Measurements from ENCODE around the gene MTOR.
"Not testable (repeated sequence)": the region's sequence is repeated elsewhere in the genome, so short reads cannot be mapped to it uniquely, and the experiment has no call there.

The MTOR gene

GRCh38 chr1:11064942-11065341 lies 197.4 kb downstream of the MTOR start:
- H2AK5ac ChIP-seq (ENCODE audit: low read length), result no peak overlapping the region

GRCh38 chr1:11063937-11064537 lies 198.3 kb downstream of the MTOR start:
- H3K9ac ChIP-seq (ENCODE audit: low read length); H3K4me3 ChIP-seq (ENCODE audit: low read length); H3K4me2 ChIP-seq (ENCODE audit: low read length); H2AK5ac ChIP-seq (ENCODE audit: low read length); H2BK120ac ChIP-seq (ENCODE audit: low read depth, low read length); H3K18ac ChIP-seq (ENCODE audit: low read length); H3K56ac ChIP-seq (ENCODE audit: low read length); H3K79me2 ChIP-seq (ENCODE audit: control insufficient read depth, insufficient read depth, low read length); H4K8ac ChIP-seq (ENCODE audit: low read depth, low read length); H3K23ac ChIP-seq (ENCODE audit: low read length); H2BK15ac ChIP-seq (replicated peaks; ENCODE audit: low read depth); H2BK5ac ChIP-seq (ENCODE audit: low read length); H4K5ac ChIP-seq (ENCODE audit: low read length); H3K4me1 ChIP-seq (ENCODE audit: control insufficient read depth, low read depth, low read length); H3K4ac ChIP-seq (ENCODE audit: low read depth, low read length); H3K27me3 ChIP-seq (ENCODE audit: insufficient read depth, low read length, poor library complexity); H3K79me1 ChIP-seq (ENCODE audit: low read length); H3K27ac ChIP-seq (ENCODE audit: low read depth, low read length): not testable (repeated sequence)
- H3K36me3 ChIP-seq (ENCODE audit: control insufficient read depth, insufficient read depth, low read length), result peaks cover 24% of the 10 kb centered on the region
- DNase-seq, result peak; percentile 46
- no CpG with 5 or more reads among the region's 18 CpGs for WGBS (ENCODE audit: extremely low coverage, insufficient coverage, low lambda C conversion rate)

More at GRCh38 chr1:11064942-11065341, 197.4 kb downstream of the MTOR start:
- Histone ChIP-seq H3K36me3 (ENCODE audit: control insufficient read depth, insufficient read depth, low read length) (peaks cover 31% of the 10 kb centered on the region), H3K56ac (ENCODE audit: low read length) (no peak overlapping the region), H2BK5ac (ENCODE audit: low read length) (no peak overlapping the region), H4K5ac (ENCODE audit: low read length) (no peak overlapping the region), H3K23ac (ENCODE audit: low read length) (no peak overlapping the region), H2BK120ac (ENCODE audit: low read depth, low read length) (no peak overlapping the region), H3K27ac (ENCODE audit: low read depth, low read length) (no peak overlapping the region), H3K4me2 (ENCODE audit: low read length) (no peak overlapping the region), H3K4ac (ENCODE audit: low read depth, low read length) (no peak overlapping the region), H3K18ac (ENCODE audit: low read length) (no peak overlapping the region), H3K4me1 (ENCODE audit: control insufficient read depth, low read depth, low read length) (peaks cover 2% of the 10 kb centered on the region), H3K4me3 (ENCODE audit: low read length) (no peak overlapping the region), H4K8ac (ENCODE audit: low read depth, low read length) (no peak overlapping the region), H2BK15ac (replicated peaks; ENCODE audit: low read depth) (no peak overlapping the region), H3K9ac (ENCODE audit: low read length) (no peak overlapping the region), H3K27me3 (ENCODE audit: insufficient read depth, low read length, poor library complexity) (no peaks in the 10 kb centered on the region), H3K79me2 (ENCODE audit: control insufficient read depth, insufficient read depth, low read length) (no peaks in the 10 kb centered on the region), H3K79me1 (ENCODE audit: low read length) (no peaks in the 10 kb centered on the region)
- no peak for DNase-seq
- no CpG with 5 or more reads among the region's 3 CpGs for WGBS (ENCODE audit: extremely low coverage, insufficient coverage, low lambda C conversion rate)

DNA sequence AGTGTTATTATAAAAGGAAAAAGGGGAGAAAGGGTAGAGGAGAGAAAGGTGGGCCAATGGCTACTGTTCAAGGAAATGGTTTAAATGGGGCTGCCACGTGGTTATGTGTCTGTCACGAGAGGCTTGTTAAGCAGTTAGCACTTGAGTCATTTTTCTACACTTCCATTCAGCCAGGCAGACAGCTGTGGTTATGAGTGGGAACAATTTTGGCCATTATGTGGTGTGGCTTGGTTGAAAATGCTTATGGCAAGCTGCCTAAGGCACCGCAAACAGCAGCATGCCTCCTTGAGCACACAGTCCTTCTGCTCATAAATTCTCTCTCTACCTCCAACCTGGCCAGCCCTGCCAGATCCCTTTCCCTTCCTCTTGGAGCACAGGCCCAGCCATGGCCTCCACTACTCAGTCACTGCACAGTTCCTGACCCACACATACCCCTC lies 199.4 kb downstream of the MTOR start:
- H2BK5ac ChIP-seq (ENCODE audit: low read length), result no peak overlapping the region
- peaks cover 2% of the 10 kb centered on the region for H3K4me1 ChIP-seq (ENCODE audit: control insufficient read depth, low read depth, low read length)
- no peak overlapping the region for H3K27ac ChIP-seq (ENCODE audit: low read depth, low read length)
- H3K4me2 ChIP-seq (ENCODE audit: low read length), result no peak overlapping the region
- no peak overlapping the region for H3K4me3 ChIP-seq (ENCODE audit: low read length)
- no peak overlapping the region for H2AK5ac ChIP-seq (ENCODE audit: low read length)
- no peak overlapping the region for H4K8ac ChIP-seq (ENCODE audit: low read depth, low read length)
- no peak overlapping the region for H3K4ac ChIP-seq (ENCODE audit: low read depth, low read length)
- H3K79me1 ChIP-seq (ENCODE audit: low read length), result peaks cover 5% of the 10 kb centered on the region
- no peak overlapping the region for H4K5ac ChIP-seq (ENCODE audit: low read length)
- no peak overlapping the region for H3K9ac ChIP-seq (ENCODE audit: low read length)
- H3K23ac ChIP-seq (ENCODE audit: low read length), result no peak overlapping the region
- no peak overlapping the region for H2BK15ac ChIP-seq (replicated peaks; ENCODE audit: low read depth)
- DNase-seq, result no peak
- no peak overlapping the region for H3K18ac ChIP-seq (ENCODE audit: low read length)
- peaks cover 11% of the 10 kb centered on the region for H3K79me2 ChIP-seq (ENCODE audit: control insufficient read depth, insufficient read depth, low read length)
- no CpG with 5 or more reads among the region's 3 CpGs for WGBS (ENCODE audit: extremely low coverage, insufficient coverage, low lambda C conversion rate)
- H3K27me3 ChIP-seq (ENCODE audit: insufficient read depth, low read length, poor library complexity), result no peaks in the 10 kb centered on the region
- H3K36me3 ChIP-seq (ENCODE audit: control insufficient read depth, insufficient read depth, low read length), result peaks cover 19% of the 10 kb centered on the region
- H3K56ac ChIP-seq (ENCODE audit: low read length), result no peak overlapping the region
- no peak overlapping the region for H2BK120ac ChIP-seq (ENCODE audit: low read depth, low read length)

DNA sequence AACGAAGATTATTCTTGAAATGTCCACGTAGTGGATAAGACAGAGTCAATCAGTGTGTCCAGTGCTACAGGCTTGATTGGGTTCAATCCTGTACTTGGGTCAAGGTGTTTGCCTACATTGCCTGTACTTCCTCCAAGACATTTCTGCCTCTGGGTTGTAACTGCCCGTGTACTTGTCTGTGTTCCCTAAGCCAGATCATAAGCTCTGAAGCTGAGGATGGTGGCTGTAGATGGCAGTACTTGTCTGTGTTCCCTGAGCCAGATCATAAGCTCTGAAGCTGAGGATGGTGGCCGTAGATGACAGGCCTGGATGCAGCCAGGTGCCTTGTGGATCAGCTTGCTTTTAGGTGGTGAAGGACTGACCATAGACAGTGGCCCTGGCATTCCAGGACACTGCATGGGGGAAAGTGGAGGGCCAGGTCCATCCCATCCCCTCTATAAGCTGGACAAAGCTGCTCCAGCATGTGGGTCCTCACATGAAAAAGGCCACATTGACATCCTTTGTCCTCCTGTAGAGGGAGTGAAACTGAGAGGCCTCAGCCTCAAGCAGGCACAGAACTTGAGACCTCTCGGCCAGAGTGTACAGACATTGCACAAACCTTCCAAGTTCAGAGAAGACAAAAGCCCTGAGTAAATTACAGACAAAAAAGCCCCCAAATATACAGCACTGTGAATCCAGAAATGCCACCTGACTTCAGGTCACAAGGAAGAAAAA lies 200.5 kb downstream of the MTOR start:
- Histone ChIP-seq H3K36me3 (ENCODE audit: control insufficient read depth, insufficient read depth, low read length) (peaks cover 15% of the 10 kb centered on the region), H3K79me1 (ENCODE audit: low read length) (peaks cover 5% of the 10 kb centered on the region), H4K8ac (ENCODE audit: low read depth, low read length) (no peak overlapping the region), H2BK5ac (ENCODE audit: low read length) (no peak overlapping the region), H3K27me3 (ENCODE audit: insufficient read depth, low read length, poor library complexity) (no peaks in the 10 kb centered on the region), H3K4me1 (ENCODE audit: control insufficient read depth, low read depth, low read length) (peaks cover 2% of the 10 kb centered on the region), H3K18ac (ENCODE audit: low read length) (no peak overlapping the region), H3K56ac (ENCODE audit: low read length) (peak overlapping the region; percentile 25), H3K4me3 (ENCODE audit: low read length) (no peak overlapping the region), H2BK120ac (ENCODE audit: low read depth, low read length) (no peak overlapping the region), H3K23ac (ENCODE audit: low read length) (peak overlapping the region; percentile 45), H3K27ac (ENCODE audit: low read depth, low read length) (no peak overlapping the region), H3K79me2 (ENCODE audit: control insufficient read depth, insufficient read depth, low read length) (peaks cover 11% of the 10 kb centered on the region), H3K4ac (ENCODE audit: low read depth, low read length) (no peak overlapping the region), H3K9ac (ENCODE audit: low read length) (no peak overlapping the region), H4K5ac (ENCODE audit: low read length) (no peak overlapping the region), H2BK15ac (replicated peaks; ENCODE audit: low read depth) (no peak overlapping the region), H2AK5ac (ENCODE audit: low read length) (no peak overlapping the region), H3K4me2 (ENCODE audit: low read length) (no peak overlapping the region)
- DNase-seq, result peak; percentile 18
- WGBS (ENCODE audit: extremely low coverage, insufficient coverage, low lambda C conversion rate), result no CpG with 5 or more reads among the region's 5 CpGs

DNA sequence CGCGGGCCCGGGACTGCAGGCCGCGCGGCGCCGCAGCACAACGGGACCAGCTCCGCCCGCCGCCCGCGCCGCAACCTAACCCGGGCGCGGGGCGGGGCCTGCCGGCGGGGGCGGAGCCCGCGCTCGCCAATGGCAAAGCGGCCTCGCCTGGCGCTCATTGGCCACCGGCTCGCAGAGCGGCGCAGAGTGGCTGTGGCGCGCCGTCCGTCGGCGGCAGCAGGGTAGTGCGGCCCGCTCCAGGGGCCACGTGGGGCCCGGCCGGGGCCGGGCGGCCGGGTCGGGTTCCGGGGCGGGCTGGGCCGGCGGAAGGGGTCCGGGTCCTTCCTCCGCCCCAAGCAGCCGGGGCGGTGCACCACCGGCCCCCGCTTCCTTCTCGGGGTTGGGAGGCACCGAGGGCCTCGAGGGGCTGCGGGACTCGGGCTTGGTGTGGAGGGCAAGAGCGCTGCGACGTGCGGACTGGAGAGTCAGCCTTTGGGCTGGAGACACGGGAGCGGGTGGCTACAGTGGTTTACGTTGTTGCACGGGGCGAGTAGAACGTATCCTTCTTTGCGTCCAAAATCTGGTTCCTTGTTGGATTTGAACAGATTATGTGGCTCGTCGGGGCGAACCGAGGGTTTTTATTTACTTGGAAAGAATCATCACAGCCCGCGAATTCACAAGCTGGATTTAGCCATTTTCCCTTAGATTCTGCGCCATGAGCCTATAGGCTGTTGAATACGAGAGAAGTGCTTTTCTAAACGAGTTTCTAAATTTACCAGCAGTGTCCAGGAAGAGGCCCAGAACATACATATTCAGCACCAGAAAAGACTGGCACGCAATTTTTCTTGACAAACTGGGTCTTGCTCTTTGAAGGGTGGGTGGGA lies 202.2 kb downstream of the MTOR start, which contains the start of gene SRM:
TSS of gene SRM (minus strand) at position 51 of the 863 bp plus-strand sequence. CDS start 75 bp downstream, outside the sequence.
- Histone ChIP-seq H3K79me1 (ENCODE audit: low read length) (peaks cover 5% of the 10 kb centered on the region), H3K9ac (ENCODE audit: low read length) (peak within 1 kb of the TSS; percentile 94), H3K27me3 (ENCODE audit: insufficient read depth, low read length, poor library complexity) (no peaks in the 10 kb centered on the region), H3K36me3 (ENCODE audit: control insufficient read depth, insufficient read depth, low read length) (peaks cover 14% of the 10 kb centered on the region), H4K5ac (ENCODE audit: low read length) (no peak within 1 kb of the TSS), H2BK15ac (replicated peaks; ENCODE audit: low read depth) (no peak within 1 kb of the TSS), H3K18ac (ENCODE audit: low read length) (peak within 1 kb of the TSS; percentile 81), H2BK120ac (ENCODE audit: low read depth, low read length) (no peak within 1 kb of the TSS), H3K56ac (ENCODE audit: low read length) (peak within 1 kb of the TSS; percentile 97), H3K27ac (ENCODE audit: low read depth, low read length) (peak within 1 kb of the TSS; percentile 53), H3K4ac (ENCODE audit: low read depth, low read length) (peak within 1 kb of the TSS; percentile 92), H2BK5ac (ENCODE audit: low read length) (no peak within 1 kb of the TSS), H3K4me2 (ENCODE audit: low read length) (peak within 1 kb of the TSS; percentile 88), H3K4me1 (ENCODE audit: control insufficient read depth, low read depth, low read length) (peaks cover 2% of the 10 kb centered on the region), H3K4me3 (ENCODE audit: low read length) (peak within 1 kb of the TSS; percentile 72), H3K23ac (ENCODE audit: low read length) (peak within 1 kb of the TSS; percentile 94), H3K79me2 (ENCODE audit: control insufficient read depth, insufficient read depth, low read length) (peaks cover 11% of the 10 kb centered on the region), H4K8ac (ENCODE audit: low read depth, low read length) (peak within 1 kb of the TSS; percentile 2), H2AK5ac (ENCODE audit: low read length) (no peak within 1 kb of the TSS)
- WGBS (ENCODE audit: extremely low coverage, insufficient coverage, low lambda C conversion rate), result no CpG with 5 or more reads among the region's 83 CpGs
- peak; percentile 93 for DNase-seq
